Left lung (tissue), 10 donors: ENCODE data around the gene FBXL7. TPM values are rescaled to one million over a fixed set of nuclear protein-coding genes. Genes with fewer than 3 reads are reported as not detected.

Experiments used
- ATAC-seq: fragments of 200-7000 bp; cut with Tn5 transposase; one replicate; pipeline ENCODE4 v1.9.1; 2020; ENCODE audit warnings: moderate library complexity
- DNase-seq, 4 donors: peaks; one replicate each; pipeline ENCODE4 v3.0.0-alpha.2; 2013 to 2020
- H3K27ac ChIP-seq, 2 donors: fragments of 200-600 bp; sonication (generic) in 1 of 2; one replicate each; pipeline versions ENCODE4 v1.5.0 to v1.8.0; 2020 to 2021
- H3K27me3 ChIP-seq, 2 donors: fragments of 200-600 bp; sonication (generic) in 1 of 2; one replicate each; pipeline versions ENCODE4 v1.5.0 to v1.8.0; 2020 to 2021
- H3K36me3 ChIP-seq, 2 donors: fragments of 200-600 bp; sonication (generic) in 1 of 2; one replicate each; pipeline versions ENCODE4 v1.5.0 to v1.8.0; 2020 to 2021
- H3K4me1 ChIP-seq, 2 donors: fragments of 200-600 bp; one replicate each; pipeline ENCODE4 v1.8.0; 2021
- H3K4me3 ChIP-seq, 2 donors: fragments of 200-600 bp; sonication (generic) in 1 of 2; one replicate each; pipeline versions ENCODE4 v1.5.0 to v1.8.0; 2020 to 2021; ENCODE audit warnings: mild to moderate bottlenecking in 1 of 2
- H3K9me3 ChIP-seq, 2 donors: fragments of 200-600 bp; sonication (generic) in 1 of 2; one replicate each; pipeline versions ENCODE4 v1.5.0 to v1.8.0; 2020 to 2021
- intact Hi-C, 2 donors: fragments of 100-400 bp; cut with DNase I; formaldehyde crosslinking; loops; one replicate each; pipeline versions ENCODE4 v1.11.2 to v1.14.2; 2022
- polyA plus RNA-seq, 6 donors: library from polyadenylated mRNA; unstranded; fragments of 120-200 nt; gene quantifications; one replicate each; pipeline ENCODE4 v1.2.1, GENCODE V29; 2013; ENCODE audit not compliant: insufficient read length in 6 of 6
- total RNA-seq, 2 donors: library from RNA; stranded (reverse); fragmentation: NEBNext Ultra II Directional; extraction: Animal tissue kit (Norgen Biotek cat#: 25700); gene quantifications; one replicate each; pipeline ENCODE4 v1.2.1, GENCODE V29; 2021
- TF ChIP-seq, protein P1 (sequence below), 2 donors: fragments of 200-600 bp; sonication (generic) in 1 of 2; IDR thresholded peaks; one replicate each; pipeline versions ENCODE4 v1.5.0 to v1.8.0; 2021; ENCODE audit warnings: antibody characterized with exemption in 2 of 2
- donor health status: DM: no; HTN: yes; CAD: no.
- donor health status: DM: no; HTN: no; CAD: no.

The FBXL7 gene
- total and polyA plus RNA-seq, 8 donors = 12.0 to 32.4 (median 28.1) TPM

DNA sequence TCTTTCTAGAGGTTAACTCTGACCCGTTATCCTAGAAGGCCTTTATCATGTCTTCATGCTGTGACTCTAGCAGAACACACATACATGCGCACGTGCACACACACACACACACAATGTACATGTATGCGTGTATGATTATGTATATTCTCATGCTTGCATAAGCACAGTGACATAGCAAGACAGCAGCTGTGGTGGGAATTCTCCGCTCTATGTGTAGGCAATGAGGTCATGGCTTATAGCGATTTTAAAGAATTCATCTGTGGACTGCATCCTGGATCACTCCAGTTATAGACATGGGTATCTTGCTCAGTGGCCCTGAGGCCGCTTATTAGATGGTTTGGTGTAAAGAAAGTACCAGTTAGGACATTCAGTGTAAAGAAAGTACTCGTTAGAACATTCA lies 106.2 kb downstream of the FBXL7 start:
- Histone ChIP-seq H3K27ac (no peak overlapping the region), H3K4me3 (no peak overlapping the region), H3K4me1 (no peaks in the 10 kb centered on the region), H3K36me3 (no peaks in the 10 kb centered on the region), H3K9me3 (no peaks in the 10 kb centered on the region), H3K27me3 (no peaks in the 10 kb centered on the region)
- TF ChIP-seq, protein P1, sequence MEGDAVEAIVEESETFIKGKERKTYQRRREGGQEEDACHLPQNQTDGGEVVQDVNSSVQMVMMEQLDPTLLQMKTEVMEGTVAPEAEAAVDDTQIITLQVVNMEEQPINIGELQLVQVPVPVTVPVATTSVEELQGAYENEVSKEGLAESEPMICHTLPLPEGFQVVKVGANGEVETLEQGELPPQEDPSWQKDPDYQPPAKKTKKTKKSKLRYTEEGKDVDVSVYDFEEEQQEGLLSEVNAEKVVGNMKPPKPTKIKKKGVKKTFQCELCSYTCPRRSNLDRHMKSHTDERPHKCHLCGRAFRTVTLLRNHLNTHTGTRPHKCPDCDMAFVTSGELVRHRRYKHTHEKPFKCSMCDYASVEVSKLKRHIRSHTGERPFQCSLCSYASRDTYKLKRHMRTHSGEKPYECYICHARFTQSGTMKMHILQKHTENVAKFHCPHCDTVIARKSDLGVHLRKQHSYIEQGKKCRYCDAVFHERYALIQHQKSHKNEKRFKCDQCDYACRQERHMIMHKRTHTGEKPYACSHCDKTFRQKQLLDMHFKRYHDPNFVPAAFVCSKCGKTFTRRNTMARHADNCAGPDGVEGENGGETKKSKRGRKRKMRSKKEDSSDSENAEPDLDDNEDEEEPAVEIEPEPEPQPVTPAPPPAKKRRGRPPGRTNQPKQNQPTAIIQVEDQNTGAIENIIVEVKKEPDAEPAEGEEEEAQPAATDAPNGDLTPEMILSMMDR (IDR thresholded peaks at IDR 0.05) = no peak
- intact Hi-C loops = no loop called here
- ATAC-seq = no peak
- no peak for DNase-seq

DNA sequence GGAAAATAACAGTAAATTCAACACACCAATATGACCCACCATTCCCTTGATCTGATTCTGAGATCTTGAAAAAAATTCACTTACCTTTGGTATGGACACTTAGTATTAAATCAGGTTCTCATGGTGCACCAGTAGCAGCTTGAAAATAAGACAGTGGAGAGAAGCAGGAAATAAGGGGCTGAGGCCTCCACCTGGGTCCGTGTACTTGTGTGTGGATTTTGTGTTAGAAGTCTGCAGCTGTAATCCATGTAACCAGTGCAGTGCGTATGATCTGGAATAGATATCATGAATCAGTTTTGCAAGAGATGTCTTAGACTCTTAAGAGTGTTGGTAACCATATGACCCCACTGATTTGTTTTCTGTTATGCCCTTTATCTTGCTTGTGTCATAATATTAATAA lies 107.1 kb downstream of the FBXL7 start:
- Histone ChIP-seq H3K27ac (no peak overlapping the region), H3K36me3 (no peaks in the 10 kb centered on the region), H3K27me3 (no peaks in the 10 kb centered on the region), H3K9me3 (no peaks in the 10 kb centered on the region), H3K4me1 (no peaks in the 10 kb centered on the region), H3K4me3 (no peak overlapping the region)
- no peak for DNase-seq
- TF ChIP-seq, protein P1 (IDR thresholded peaks at IDR 0.05) = no peak
- intact Hi-C loops = no loop called here
- ATAC-seq = no peak

DNA sequence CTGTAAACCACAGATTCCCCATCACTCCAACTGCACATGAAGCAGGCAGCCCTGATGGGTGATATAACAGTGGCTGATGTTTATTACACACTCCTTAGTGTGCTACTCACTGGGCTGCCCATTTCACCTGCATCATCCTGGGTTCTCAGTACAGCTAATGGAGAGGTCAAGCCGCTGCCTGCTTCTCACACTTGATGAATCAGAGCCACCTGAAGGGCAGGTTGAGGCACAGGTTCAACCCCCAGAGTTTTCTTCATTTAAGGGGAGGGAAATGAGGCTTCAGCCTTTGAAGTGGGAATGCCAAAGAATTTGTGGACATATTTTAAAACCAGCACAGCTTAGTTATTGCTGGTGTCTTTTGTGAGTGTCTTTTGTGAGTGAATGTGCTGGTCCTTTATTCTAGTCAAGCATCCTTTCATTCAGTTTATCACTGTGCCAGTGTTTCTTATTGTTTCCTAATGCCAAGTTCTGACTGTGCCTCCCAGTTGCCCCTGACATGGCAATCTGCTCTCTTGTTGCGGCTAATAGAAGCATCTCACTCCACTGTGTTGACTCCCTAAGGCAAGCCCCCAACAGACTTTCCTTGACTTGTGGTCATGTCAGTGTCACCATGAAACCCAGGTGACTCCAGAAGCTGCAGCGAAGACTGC lies 109.2 kb downstream of the FBXL7 start:
- Histone ChIP-seq H3K4me1 (no peaks in the 10 kb centered on the region), H3K9me3 (no peaks in the 10 kb centered on the region), H3K4me3 (no peak overlapping the region), H3K27me3 (no peaks in the 10 kb centered on the region), H3K36me3 (no peaks in the 10 kb centered on the region), H3K27ac (no peak overlapping the region)
- ATAC-seq = no peak
- intact Hi-C loops = no loop called here
- TF ChIP-seq, protein P1 (IDR thresholded peaks at IDR 0.05) = no peak
- DNase-seq = no peak

DNA sequence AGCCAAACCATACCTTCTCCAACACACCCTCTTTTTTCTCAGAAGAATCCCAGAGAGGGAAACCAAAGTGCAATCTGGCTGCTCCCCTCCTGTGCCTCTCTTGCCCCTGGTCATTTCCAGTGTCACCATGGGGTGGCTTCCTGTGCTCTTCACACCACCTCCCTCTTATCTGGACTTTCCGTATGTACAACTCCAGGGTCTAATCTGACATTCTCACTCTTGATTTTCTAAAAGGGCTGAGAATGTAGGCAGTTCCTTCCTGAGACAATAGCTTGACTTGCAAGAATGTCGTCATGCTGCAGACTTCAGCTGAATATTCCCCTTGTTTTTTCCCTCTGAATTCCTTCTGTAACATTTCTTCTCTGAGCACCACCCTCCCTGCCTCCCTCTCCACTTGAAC lies 110.2 kb downstream of the FBXL7 start:
- TF ChIP-seq, protein P1 (IDR thresholded peaks at IDR 0.05) = no peak
- intact Hi-C loops = no loop called here
- Histone ChIP-seq H3K27ac (no peak overlapping the region), H3K4me3 (no peak overlapping the region), H3K27me3 (no peaks in the 10 kb centered on the region), H3K9me3 (no peaks in the 10 kb centered on the region), H3K36me3 (no peaks in the 10 kb centered on the region), H3K4me1 (no peaks in the 10 kb centered on the region)
- ATAC-seq (no peak), DNase-seq (no peak)

DNA sequence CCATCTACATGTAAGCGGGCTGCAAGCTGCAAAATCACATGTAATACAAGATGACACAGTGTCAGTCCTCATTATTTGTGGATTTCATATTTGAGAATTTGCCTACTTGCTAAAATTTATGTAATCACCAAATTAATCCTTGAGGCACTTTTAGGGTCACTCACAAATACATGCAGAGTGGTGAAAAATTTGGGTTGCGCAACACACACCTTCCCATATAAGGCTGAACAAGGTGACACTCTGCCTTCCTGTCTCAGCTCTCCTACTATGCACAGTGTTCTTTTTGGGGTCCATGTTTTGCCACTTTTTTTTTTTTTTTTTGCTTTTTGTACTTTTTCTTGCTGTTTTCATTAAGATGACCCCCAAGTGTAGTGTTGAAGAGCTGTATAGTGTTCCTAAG lies 111.0 kb downstream of the FBXL7 start:
- Histone ChIP-seq H3K4me1 (no peaks in the 10 kb centered on the region), H3K4me3 (no peak overlapping the region), H3K27ac (no peak overlapping the region), H3K36me3 (no peaks in the 10 kb centered on the region), H3K27me3 (no peaks in the 10 kb centered on the region), H3K9me3 (no peaks in the 10 kb centered on the region)
- no peak for DNase-seq
- TF ChIP-seq, protein P1 (IDR thresholded peaks at IDR 0.05) = no peak
- no peak for ATAC-seq
- intact Hi-C loops = no loop called here
